Measurements from ENCODE around the gene NUTF2.
"Not testable (repeated sequence)": the region's sequence is repeated elsewhere in the genome, so short reads cannot be mapped to it uniquely, and the experiment has no call there.

NUTF2 gene

DNA sequence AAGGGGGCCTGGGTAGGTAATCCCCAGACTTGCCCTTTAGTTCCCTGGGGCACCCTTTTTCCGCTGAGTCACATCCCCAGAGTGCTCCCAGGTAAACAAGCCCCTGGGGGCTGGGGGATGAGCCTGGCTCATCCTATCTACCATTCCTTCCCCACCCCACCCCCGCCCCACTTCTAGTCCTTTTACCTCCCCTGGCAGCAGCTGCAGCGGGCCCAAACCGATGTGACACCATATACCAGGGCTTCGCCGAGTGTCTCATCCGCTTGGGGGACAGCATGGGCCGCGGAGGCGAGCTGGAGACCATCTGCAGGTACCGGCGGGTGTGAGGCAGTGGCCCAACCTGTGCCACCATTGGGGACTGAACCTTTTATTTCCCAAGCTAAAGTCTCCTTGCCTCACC is 38.8 kb downstream of the NUTF2 start:
- DNase-seq (ENCODE audit: low read depth in 3 of 3): no peak

DNA sequence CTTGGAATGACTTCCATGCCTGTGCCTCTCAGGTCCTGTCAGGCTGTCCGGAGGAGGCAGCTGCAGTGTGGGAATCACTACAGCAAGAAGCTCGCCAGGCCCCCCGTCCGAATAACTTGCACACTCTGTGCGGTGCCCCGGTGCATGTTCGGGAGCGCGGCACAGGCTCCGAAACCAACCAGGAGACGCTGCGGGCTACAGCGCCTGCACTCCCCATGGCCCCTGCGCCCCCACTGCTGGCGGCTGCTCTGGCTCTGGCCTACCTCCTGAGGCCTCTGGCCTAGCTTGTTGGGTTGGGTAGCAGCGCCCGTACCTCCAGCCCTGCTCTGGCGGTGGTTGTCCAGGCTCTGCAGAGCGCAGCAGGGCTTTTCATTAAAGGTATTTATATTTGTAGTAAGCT is 39.2 kb downstream of the NUTF2 start:
- DNase-seq (ENCODE audit: low read depth in 3 of 3): no peak

DNA sequence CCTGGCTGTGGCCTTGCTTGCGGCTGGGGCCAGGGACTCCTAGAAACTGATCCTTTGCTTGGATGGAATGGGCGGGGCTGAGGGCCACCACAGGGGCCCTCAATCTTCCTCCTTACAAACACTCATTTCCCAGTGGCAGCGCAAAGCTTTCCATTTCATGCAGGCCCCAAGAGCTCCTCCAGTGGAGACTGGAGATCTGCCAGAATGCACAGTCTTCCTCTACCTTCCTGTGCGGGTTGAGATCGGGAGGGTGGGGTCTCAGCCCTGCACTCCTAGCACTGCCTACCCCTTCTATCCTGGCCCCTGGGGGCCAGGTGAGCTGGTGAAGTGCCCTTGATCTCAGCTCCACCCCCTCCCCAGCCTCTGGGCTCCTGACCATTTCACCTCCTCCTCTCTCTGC is 39.7 kb downstream of the NUTF2 start:
- no peak for DNase-seq (ENCODE audit: low read depth in 3 of 3)

DNA sequence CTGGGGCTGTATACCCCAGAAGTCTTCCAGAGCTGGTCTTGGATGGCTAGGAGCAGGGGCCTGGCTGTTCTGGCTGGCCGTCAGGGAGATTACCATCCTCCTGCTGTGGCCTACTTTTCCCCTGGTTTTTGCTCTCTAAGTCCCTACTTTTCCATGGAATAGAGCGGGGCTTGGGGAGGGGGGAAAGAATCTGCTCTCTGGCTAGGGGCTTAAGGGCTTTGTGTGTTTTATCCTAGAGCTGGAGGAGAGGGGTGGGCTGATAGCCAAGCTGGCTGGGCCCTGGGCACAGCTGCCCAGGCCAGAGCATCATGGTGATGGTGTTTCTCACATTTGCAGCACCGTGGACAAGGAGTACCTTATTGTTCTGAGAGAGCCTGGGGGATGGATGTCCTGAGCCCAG is 41.6 kb downstream of the NUTF2 start:
- no peak for DNase-seq (ENCODE audit: low read depth in 3 of 3)

DNA sequence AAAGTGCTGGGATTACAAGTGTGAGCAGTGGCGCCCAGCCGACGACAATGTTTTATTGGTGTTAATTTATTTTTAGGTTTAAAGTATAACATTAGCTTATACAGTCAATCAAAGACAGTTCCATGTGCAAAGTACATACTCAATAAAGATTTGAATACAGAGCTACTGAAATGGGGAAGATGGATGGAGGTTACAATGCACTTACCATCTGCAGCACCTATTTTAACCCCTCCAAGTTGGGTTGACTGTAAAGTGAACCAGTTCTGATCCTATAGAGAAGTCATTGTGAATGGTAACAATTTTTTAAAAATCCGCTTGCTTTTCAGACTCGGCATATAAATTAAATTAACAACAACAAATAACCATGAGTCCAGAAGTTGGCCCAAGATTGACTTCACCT is 45.6 kb downstream of the NUTF2 start:
- DNase-seq (ENCODE audit: low read depth in 3 of 3): no peak

DNA sequence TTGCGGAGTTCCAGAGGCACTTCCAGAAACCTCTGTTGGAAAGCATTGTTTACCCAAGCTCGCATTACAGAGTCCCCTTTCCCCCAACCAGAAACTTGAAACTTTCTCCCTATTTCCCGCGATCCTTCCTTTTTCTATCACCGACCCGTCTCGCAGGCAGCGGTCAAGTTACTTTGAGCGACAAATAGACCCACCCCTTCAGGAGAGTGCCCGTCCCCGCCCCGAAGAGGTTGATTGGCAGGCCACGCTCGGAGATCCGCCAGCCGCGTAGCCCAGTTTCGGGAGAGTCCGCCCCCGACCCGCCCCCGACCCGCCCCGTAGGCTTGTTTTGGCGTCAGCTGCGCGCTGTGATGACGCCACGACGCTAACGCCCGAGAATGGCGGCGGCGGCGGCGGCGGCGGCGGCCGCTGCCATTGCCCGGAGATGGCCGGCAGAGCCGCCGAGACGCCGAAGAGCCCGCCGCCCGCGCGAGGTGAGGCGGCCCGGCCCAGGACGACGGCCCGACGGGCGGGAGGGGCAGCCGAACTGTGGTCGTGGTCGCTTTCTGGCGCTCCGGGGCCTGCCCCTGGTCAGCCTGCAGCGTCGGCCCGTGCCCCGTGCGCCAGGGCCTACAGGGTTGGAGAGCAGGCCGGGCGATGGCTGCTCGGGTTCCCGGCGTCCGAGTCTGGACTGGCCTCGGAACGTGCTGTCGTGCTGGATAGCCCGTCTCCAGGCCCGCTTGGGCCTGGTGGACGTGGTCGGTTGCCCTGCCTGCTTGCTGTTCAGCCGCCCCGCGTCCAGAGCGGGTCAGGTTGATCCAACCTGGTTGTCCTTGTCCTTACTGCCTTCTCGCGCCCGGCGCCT is 46.4 kb downstream of the NUTF2 start, which contains the start of gene PSKH1:
TSS of gene PSKH1 (plus strand) at position 356 of the 844 bp plus-strand sequence. CDS start 15,496 bp downstream, outside the sequence.
- DNase-seq (ENCODE audit: low read depth in 3 of 3): peak; percentile 89 to 95 (median 92)

DNA sequence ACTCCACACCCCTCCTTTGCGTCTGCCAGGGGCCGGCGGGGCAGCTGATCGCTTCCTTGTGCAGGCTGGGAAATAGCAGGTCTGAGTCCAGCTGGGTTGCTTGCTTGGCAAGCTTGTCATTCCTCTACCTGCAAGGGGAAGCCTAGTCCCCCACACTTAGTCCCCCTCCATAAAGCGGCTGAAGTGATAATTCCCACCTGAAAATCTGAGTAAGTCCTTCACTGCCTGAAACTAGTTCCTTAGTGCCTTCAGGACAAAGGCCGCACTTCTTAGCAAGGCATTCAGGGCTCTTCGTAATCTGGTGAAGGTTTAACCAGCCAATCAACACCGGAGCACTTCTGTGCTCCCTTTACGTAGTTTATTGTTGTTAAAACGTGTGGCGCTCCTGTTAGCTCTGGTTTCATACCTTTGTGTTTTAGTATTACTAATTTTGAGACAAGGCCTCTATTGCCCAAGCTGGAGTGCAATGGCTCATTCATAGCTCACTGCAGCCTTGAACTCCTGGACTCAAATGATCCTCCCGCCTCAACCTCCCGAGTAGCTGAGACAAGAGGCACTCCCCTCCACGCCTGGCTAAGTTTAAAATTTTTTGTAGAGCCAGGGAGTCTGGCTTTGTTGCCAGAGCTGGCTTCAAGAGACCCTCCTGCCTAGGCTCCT is 47.1 kb downstream of the NUTF2 start:
- DNase-seq (ENCODE audit: low read depth in 3 of 3): no peak

DNA sequence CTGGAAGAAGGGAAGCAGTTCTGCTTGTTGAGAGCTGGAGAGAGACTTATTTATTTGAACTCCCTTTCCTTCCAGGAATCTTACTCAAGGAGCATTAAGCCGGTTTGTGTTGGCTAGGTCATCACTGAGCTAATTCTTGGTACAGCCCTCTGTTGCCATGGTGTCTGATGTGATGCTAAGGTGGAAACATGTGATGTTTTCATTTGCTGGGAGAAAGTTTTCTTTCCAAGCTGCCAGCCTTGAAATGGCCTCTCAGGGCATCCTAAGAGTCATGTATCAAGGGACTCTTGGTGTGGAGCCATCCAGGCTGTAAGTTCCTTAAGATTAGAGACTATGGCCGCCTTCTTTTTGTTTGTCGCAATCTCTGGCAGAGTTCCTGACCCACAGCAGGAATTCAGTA is 50.5 kb downstream of the NUTF2 start:
- DNase-seq (ENCODE audit: low read depth in 3 of 3): no peak

DNA sequence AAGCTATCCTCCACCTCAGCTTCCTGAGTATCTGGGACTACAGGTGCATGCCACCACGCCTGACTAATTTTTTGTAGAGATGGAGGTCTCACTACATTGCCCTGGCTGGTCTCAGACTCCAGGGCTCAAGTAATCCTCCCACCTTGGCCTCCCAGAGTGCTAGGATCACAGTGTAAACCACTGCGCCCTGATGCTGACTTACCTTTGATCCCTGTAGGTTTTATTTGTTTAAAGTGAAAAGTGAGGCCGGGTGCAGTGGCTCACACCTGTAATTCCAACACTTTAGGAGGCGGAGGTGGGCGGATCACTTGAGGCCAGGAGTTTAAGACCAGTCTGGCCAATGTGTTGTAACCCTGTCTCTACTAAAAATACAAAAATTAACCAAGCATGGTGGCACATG is 55.0 kb downstream of the NUTF2 start:
- no peak for DNase-seq (ENCODE audit: low read depth in 3 of 3)

DNA sequence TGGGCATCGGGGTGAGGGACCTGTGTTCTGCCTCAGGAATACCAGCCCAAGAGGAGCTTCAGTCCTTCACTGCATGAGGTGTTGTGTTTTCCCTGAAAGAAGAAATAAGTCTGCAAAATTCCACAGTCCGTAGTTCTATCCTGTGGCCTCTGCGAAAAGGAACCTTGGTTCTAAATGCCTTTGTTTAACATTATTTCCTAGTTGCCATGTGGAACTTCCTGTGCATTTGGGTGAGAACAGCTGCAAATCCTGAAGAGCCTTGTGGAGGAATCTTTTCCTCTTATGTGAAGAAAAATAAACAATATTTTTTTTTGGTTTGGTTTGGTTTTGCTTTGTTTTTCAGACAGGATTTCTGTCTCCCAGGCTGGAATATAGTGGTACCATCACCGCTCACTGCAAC is 56.1 kb downstream of the NUTF2 start:
- DNase-seq (ENCODE audit: low read depth in 3 of 3): no peak

DNA sequence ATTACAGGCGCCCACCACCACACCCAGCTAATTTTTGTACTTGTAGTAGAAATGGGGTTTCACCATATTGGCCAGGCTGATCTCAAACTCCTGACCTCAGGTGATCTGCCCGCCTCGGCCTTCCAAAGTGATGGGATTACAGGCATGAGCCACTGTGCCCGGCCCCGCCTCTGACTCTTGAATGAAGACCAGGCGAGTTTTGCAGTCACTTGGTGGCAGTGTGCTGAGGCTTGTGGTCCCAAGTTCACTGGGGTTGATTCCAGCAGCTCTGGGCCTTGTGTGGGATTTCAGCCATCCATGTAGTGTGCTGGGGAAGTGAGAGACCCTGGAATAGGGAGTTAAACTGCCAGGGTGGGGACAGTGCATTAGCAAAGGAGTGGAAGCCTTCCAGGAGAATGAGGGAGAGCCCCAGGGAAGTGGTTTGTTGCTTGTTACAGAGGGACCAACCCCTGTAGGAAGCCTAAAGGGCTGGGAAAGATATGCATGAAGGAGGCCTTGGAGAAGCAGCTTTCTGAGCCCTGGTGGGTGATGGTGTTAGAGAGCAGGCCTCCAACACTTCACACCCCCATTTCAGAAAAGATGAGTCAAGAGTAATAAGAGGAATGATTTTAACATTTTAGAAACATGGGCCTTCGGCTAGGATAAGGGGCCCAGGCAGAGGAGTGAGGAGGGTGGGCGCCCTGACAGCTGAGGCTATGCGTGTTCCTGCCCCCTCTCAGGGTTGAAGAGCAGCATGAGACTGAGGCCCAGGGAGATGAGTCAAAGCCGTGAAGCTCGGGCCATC is 60.9 kb downstream of the NUTF2 start:
- DNase-seq (ENCODE audit: low read depth in 3 of 3): no peak

DNA sequence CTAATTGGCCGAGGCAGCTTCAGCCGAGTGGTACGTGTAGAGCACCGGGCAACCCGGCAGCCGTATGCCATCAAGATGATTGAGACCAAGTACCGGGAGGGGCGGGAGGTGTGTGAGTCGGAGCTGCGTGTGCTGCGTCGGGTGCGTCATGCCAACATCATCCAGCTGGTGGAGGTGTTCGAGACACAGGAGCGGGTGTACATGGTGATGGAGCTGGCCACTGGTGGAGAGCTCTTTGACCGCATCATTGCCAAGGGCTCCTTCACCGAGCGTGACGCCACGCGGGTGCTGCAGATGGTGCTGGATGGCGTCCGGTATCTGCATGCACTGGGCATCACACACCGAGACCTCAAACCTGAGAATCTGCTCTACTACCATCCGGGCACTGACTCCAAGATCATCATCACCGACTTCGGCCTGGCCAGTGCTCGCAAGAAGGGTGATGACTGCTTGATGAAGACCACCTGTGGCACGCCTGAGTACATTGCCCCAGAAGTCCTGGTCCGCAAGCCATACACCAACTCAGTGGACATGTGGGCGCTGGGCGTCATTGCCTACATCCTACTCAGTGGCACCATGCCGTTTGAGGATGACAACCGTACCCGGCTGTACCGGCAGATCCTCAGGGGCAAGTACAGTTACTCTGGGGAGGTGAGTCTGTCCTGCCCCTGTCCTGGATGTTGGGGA is 62.5 kb downstream of the NUTF2 start:
- no peak for DNase-seq (ENCODE audit: low read depth in 3 of 3)

DNA sequence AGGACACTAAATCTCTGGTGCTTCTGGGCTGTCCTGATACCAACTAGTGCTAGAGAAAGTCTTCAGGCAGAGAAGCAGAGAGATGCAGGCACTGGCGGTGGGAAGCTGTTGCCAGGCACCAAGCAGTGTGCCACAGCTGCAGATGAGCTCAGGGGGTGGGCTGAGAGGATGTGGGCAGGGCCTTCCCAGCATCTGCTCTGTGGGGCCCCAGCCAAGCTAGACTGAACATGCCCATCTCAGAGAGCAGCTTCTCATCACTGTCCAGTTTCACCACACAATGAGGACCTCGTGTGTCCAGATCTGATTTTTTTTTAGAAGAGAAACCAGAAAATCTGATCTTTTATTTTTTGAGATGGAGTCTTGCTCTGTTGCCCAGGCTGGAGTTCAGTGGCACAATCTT is 63.4 kb downstream of the NUTF2 start:
- DNase-seq (ENCODE audit: low read depth in 3 of 3): no peak

DNA sequence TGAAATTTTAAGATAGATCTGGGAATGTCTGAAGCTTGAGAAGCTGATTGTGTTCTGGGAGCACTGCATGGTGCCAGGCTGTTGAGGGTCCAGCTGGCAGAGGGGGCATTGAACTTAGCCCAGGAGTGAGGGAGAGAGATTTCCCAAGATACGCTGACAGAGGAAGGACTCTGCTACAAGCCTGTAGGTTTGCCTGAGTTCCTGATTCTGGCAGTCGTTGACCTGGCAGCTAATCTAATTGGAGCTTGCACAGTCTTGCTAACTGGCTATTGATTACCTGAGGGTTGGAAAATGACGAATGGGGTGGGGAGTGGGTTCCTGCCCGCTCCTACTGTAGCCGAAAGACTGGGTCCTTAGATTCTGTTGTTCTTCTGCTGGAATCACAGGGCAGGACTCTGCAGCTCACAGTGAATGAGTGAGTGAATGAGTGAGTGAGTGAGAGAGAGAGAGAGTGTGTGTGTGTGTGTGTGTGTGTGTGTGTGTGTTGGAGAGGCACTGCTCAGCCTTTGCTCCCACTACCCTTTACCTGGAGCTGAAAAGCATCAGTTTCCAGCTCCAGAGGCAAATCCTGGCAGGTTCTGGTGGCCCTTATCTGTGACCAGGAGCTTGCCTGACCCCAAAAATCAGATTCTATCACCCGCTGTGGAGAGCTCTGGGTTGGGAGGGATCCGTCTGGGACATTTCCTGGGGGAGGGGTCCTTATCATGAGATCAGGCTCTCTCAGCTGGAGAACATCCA is 68.2 kb downstream of the NUTF2 start:
- no peak for DNase-seq (ENCODE audit: low read depth in 3 of 3)

DNA sequence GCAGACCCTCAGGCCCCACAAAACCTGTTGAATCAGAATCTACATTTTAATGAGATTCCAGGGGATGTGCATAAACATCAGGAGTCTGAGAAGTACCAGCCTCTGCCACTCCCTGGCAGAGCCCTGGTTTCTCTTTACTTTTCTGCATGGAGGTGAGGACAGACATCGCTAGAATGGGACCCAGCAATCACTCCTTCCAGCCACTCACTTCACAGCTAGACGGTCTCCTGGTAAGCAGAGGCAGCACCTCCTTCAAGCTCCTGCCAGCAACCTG is 68.7 kb downstream of the NUTF2 start:
- not testable (repeated sequence) for DNase-seq (ENCODE audit: low read depth in 3 of 3)

DNA sequence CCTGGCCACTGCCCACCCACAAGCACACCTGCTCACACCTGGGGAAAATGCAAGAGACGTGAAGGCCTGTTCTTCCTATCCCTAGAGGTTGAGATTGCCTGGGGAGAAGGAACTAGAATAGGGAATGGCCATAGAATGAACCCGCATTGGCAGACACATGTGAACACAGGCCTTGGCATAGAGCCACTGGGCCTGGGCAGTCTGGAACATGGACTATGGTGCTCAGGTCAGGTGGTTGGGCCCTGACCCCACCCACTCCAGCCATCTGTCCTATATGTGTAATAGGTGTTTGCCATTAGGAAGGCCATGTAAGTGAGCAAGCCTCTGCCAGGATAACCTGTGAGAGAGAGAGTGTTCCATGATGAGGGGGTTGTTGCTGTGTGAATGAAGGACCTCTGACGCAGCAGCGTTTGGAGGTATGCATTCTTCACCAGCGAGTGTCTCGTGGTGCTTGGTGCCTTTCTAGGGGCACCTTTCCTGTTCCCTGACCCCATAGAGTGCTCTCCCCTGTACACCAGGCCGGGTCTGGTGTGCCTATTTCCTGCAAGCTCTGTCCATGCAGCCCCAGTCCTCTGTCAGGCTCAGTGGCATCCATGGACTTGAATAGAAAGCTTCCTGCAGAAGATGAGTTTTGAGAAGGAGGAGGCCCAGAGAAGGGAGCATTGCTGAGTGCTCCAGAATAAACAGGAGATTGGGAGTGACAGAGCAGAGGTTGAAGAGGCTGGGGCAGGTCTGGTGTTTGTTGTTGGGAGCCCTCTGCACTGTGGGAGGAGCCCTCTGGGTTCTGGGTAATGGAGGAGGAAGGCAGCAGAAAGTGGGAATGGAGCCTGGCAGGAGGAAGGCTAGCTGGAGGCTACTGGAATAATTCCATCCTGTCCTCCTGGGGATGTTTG is 69.3 kb downstream of the NUTF2 start:
- no peak for DNase-seq (ENCODE audit: low read depth in 3 of 3)

DNA sequence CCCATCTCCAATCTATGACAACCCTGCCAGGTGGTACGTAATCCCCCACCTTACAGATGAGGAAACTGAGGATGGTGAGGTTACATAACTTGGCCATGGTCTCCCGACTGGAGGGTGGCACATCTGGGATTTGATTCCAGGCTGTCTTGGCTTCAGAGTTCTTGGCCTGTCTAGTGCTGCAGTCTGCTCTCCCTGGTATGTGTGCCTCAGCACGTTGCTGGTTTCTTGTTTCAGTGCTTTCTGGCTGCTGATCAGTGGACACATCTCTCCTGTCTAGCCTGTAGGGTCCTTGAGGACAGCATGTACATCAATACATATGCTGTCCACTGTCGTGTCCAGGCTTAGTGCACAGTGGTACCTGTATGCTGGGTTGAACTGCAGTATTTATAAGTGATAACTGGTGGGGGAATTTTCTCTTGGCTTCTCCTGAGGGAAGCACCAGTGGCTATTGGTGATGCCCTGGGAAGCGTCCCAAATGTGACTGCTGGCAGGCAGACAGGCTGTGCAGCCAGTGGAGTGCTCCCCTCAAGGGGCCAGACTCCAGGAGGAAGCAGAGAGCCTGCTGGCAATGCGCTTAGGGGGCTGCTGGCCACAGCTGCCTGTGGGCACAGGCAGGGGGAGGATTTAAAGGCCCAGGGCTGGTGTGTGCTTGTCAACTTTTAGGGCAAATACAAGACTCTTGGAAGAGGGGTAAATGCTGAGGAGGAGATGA is 70.6 kb downstream of the NUTF2 start:
- no peak for DNase-seq (ENCODE audit: low read depth in 3 of 3)

DNA sequence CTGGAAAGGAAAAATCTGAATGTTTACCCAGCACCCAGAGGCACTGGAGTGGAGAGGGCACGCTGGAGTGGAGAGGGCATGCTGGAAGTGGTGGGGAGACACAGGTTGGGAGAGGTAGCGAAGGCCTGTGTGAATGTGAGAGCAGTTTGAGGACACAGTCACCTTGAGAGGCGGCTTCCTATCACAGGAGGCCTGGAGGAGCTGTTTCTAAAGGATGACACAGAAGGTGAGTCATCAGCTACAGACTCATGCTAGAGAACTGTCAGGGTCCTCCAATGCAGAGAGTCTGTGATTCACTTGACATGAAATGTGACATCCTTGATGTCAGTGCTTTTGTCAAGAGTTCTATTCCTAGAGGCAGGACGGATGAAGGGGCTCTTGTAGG is 71.1 kb downstream of the NUTF2 start:
- no peak for DNase-seq (ENCODE audit: low read depth in 3 of 3)

DNA sequence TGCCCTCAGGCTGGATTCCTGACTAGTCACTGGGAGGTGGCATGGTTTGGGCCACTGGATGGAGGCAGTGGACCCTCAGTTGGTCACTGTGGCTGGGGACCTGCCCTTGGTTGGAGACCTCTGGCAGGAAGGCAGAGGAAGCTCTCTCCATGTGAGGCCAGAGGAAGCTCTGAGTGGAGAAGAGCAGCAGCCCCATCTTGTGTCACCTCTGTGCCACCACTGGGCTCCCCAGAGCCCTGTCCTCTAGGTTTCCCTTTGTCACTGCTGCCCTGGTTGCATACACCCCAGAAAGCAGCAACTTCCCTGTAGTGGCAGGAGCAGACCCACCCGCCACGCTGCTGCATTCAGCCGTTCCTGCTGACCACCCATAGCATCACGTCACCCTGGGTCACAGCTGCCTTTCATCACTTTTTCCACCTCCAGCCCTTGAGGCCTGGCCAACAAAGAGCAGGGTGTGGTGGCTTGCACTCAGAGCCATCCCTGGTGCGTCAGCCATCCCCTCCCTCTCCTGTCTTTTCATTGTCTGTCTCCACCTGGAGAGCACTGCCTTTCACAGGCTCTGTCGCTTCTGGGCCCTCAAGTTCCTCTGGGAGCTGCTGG is 73.0 kb downstream of the NUTF2 start:
- DNase-seq (ENCODE audit: low read depth in 3 of 3): no peak

All from stimulated activated CD4-positive, alpha-beta T cell treated with anti-CD3 and anti-CD28 coated beads, TNF-alpha, amount 100 ng/mL, for 24 hours (primary cell).